ENCODE measurements around the gene HES2.

The HES2 gene

GRCh38 chr1:6412896-6413295 is 6.8 kb downstream of the HES2 start:
- DNase-seq (ENCODE audit: low read depth, low spot score): no peak
- TF ChIP-seq, protein P1, sequence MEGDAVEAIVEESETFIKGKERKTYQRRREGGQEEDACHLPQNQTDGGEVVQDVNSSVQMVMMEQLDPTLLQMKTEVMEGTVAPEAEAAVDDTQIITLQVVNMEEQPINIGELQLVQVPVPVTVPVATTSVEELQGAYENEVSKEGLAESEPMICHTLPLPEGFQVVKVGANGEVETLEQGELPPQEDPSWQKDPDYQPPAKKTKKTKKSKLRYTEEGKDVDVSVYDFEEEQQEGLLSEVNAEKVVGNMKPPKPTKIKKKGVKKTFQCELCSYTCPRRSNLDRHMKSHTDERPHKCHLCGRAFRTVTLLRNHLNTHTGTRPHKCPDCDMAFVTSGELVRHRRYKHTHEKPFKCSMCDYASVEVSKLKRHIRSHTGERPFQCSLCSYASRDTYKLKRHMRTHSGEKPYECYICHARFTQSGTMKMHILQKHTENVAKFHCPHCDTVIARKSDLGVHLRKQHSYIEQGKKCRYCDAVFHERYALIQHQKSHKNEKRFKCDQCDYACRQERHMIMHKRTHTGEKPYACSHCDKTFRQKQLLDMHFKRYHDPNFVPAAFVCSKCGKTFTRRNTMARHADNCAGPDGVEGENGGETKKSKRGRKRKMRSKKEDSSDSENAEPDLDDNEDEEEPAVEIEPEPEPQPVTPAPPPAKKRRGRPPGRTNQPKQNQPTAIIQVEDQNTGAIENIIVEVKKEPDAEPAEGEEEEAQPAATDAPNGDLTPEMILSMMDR (IDR thresholded peaks at IDR 0.05; ENCODE audit: low read depth, low read length): no peak
- H3K4me3 ChIP-seq (ENCODE audit: low read depth, low read length): no peak overlapping the region
- in situ Hi-C loops (cut with HindIII; ENCODE audit: low sequenced_read_pairs): no loop called here

- H3K4me3 ChIP-seq (ENCODE audit: low read depth, low read length): no peak overlapping the region
- TF ChIP-seq, protein P1 (IDR thresholded peaks at IDR 0.05; ENCODE audit: low read depth, low read length): no peak
- in situ Hi-C loops (cut with HindIII; ENCODE audit: low sequenced_read_pairs): no loop called here
- DNase-seq (ENCODE audit: low read depth, low spot score): no peak
These were observed 9.3 kb downstream of the HES2 start for GRCh38 chr1:6410248-6410893.

DNA sequence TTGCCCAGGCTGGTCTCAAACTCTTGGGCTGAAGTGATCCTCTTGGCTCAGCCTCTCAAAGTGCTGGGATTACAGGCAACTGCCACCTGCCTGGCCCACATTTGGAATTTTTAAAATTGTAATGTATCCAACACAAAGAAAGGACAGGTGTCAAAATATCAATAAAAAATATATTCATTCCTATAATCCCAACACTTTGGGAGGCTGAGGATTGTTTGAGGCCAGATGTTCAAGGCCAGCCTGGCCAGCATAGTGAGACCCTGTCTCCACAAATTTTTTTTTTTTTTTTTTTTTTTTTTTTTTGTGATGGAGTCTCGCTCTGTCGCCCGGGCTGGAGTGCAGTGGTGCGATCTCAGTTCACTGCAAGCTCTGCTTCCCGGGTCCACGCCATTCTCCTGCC is 10.0 kb downstream of the HES2 start:
- DNase-seq (ENCODE audit: low read depth, low spot score): no peak
- TF ChIP-seq, protein P1 (IDR thresholded peaks at IDR 0.05; ENCODE audit: low read depth, low read length): no peak
- in situ Hi-C loops (cut with HindIII; ENCODE audit: low sequenced_read_pairs): no loop called here
- H3K4me3 ChIP-seq (ENCODE audit: low read depth, low read length): no peak overlapping the region

DNA sequence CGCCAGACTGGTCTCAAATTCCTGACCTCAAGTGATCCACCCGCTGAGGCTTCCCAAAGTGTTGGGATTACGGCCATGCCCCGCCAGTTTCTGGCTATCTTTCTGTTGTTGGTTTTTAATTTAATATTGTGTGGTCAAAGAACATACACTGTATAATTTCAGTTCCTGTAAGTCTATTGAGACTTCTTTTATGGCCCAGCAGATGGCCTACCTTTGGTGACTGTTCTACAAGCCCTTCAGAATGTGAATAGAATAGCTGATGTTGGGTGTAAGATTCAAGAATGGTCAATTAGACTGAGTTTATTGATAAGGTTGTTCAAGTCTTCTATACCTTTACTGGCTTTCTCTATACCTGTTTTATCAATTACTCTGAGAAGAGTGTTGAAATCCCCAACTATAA is 10.7 kb downstream of the HES2 start:
- no peak overlapping the region for H3K4me3 ChIP-seq (ENCODE audit: low read depth, low read length)
- TF ChIP-seq, protein P1 (IDR thresholded peaks at IDR 0.05; ENCODE audit: low read depth, low read length): no peak
- no peak for DNase-seq (ENCODE audit: low read depth, low spot score)
- in situ Hi-C loops (cut with HindIII; ENCODE audit: low sequenced_read_pairs): no loop called here

GRCh38 chr1:6408023-6408422 is 11.7 kb downstream of the HES2 start:
- DNase-seq (ENCODE audit: low read depth, low spot score): no peak
- TF ChIP-seq, protein P1 (IDR thresholded peaks at IDR 0.05; ENCODE audit: low read depth, low read length): no peak
- in situ Hi-C loops (cut with HindIII; ENCODE audit: low sequenced_read_pairs): no loop called here
- H3K4me3 ChIP-seq (ENCODE audit: low read depth, low read length): no peak overlapping the region

DNA sequence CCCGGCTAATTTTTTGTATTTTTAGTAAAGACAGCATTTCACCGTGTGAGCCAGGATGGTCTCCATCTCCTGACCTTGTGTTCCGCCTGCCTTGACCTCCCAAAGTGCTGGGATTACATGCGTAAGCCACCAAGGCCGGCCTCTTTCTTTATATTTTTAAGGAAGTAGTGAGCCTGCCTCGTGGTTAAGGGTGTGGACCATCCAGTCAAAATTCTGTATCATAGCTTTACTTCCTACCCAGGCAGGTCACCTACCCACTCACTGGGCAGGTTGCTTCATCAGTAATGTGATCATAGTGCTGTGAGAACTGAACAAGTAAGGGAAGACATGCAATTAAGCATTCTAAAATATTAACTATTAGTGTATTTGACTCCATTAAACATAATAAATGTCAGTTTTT is 18.0 kb downstream of the HES2 start:
- TF ChIP-seq, protein P1 (IDR thresholded peaks at IDR 0.05; ENCODE audit: low read depth, low read length): no peak
- in situ Hi-C loops (cut with HindIII; ENCODE audit: low sequenced_read_pairs): no loop called here
- DNase-seq (ENCODE audit: low read depth, low spot score): no peak
- H3K4me3 ChIP-seq (ENCODE audit: low read depth, low read length): no peak overlapping the region

All from astrocyte of the spinal cord (primary cell).